DOHH2 (cell line): ENCODE results near the gene NDUFA5.

Source experiments
- EZH2phosphoT487 ChIP-seq: fragments of 200-600 bp; sonication (generic); IDR thresholded peaks from 2 replicates; pipeline ENCODE4 v1.6.1; 2017; ENCODE audit warnings: borderline replicate concordance, mild to moderate bottlenecking, antibody characterized with exemption, low read length, moderate library complexity, mixed read lengths
- TF ChIP-seq, protein P1 (sequence below): fragments of 200-600 bp; sonication (generic); IDR thresholded peaks from one replicate; pipeline ENCODE4 v1.5.1; 2014; ENCODE audit warnings: antibody characterized with exemption, mild to moderate bottlenecking, low read depth, low read length; ENCODE audit not compliant: poor library complexity, severe bottlenecking

DNA sequence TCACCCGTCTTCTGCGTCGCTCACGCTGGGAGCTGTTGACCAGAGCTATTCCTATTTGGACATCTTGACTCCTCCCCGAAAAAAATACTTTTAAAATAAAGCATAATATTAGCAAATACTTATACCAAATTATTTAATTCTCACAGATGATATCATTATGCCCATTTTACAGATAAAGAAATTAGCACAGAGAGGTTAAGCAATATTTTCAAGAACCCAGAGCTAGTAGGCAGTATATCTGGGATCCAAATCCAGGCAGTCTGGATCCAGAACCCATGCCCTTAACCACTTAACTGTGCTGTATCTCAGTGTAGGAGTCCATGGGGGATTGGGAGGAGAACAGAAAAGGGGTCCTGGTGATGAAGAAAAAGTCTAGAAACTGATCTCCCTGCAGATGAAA is 29.4 kb downstream of the NDUFA5 start:
- TF ChIP-seq, protein P1, sequence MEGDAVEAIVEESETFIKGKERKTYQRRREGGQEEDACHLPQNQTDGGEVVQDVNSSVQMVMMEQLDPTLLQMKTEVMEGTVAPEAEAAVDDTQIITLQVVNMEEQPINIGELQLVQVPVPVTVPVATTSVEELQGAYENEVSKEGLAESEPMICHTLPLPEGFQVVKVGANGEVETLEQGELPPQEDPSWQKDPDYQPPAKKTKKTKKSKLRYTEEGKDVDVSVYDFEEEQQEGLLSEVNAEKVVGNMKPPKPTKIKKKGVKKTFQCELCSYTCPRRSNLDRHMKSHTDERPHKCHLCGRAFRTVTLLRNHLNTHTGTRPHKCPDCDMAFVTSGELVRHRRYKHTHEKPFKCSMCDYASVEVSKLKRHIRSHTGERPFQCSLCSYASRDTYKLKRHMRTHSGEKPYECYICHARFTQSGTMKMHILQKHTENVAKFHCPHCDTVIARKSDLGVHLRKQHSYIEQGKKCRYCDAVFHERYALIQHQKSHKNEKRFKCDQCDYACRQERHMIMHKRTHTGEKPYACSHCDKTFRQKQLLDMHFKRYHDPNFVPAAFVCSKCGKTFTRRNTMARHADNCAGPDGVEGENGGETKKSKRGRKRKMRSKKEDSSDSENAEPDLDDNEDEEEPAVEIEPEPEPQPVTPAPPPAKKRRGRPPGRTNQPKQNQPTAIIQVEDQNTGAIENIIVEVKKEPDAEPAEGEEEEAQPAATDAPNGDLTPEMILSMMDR, result no peak
- no peak for TF ChIP-seq EZH2phosphoT487
